ENCODE data around the gene CKS1B.

CKS1B gene

DNA sequence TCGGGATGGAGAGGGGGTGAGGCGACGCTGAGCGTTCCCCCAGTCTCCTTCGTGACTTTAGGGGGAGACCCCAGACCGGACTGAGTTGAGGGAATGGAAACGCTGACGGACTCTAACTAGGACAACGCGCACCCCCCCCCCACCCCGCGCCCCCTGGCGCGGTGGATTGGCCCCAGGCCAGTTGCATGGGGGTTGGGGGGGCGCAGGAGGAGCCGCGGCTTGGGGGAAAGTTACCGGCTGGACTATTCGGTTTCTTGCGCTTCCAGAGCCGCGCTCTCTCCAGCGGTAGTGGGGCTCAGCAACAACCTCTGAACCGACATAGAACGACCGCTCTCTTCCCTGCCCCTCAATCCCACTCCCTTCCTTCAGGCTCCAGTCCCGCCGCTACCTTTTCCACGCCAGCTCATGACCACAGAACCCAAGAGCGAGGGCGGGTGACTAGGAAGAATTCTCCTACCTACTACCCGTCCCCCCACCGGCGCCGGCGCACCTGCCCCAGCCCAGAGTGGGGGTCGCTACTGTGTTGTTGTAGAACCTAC is 28.8 kb downstream of the CKS1B start:
- peak; percentile 25 for DNase-seq

DNA sequence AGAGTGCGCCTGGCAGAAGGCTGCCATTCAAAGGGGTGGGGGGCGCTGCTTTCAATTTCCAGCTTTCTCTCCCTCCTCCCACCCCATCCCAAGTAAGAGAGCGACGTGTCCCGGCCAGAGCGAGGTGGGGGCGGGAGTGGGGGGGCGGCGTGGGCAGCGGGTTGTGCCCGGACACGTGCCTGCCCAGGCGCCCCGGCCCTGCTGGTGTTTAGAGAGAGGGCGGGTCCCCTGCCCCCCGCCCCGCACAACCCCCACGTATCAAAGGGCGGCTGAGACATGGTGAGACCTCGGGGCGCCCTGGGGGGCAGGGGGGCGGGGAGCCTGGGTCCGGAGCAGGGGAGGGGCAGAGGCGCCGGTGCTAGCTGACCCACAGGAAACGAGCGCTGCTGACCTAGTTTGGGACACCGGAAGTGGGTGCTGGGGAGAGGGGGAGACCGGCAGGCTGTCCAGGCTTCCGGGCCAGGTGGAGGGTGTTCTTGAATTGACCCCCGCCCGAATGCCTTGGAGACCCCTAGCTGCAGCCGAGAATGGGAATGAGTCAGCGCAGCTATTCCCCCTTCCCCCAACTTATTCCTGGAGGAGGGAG is 29.4 kb downstream of the CKS1B start:
- no peak for DNase-seq

DNA sequence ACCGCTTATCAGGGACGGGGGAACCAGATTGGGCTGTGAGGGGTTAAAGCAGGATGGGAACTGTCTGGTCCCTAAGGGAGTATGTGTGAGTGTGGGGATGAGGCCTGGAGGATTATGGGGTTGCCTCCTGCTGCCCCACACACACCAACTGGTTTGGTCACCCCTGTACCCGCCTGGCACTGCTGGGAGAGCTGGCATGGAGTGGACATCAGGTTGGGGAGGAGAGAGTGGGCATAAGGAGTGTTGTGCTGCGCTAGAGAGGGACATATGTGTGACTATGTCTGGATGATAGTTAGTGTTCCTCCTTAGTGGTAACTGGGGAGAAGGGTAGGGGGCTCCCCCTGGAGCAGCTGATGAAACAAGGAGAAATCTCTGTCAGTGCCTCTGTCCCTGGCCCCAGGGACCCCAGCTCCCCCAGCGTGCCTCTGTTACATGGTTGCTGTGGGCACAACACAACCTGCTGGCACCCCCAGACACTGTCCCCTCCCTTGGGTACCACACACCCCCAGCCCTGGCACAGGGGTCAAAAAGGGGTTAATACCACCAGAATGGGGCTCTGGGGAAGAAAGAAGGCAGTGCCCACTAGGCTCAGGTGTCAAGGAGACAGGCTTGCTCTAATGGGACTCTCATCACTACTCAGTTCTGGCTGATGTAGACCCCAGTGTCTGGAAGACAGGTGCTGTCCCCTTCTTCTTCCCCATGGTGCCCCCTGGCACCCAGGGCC is 30.0 kb downstream of the CKS1B start:
- no peak for DNase-seq

DNA sequence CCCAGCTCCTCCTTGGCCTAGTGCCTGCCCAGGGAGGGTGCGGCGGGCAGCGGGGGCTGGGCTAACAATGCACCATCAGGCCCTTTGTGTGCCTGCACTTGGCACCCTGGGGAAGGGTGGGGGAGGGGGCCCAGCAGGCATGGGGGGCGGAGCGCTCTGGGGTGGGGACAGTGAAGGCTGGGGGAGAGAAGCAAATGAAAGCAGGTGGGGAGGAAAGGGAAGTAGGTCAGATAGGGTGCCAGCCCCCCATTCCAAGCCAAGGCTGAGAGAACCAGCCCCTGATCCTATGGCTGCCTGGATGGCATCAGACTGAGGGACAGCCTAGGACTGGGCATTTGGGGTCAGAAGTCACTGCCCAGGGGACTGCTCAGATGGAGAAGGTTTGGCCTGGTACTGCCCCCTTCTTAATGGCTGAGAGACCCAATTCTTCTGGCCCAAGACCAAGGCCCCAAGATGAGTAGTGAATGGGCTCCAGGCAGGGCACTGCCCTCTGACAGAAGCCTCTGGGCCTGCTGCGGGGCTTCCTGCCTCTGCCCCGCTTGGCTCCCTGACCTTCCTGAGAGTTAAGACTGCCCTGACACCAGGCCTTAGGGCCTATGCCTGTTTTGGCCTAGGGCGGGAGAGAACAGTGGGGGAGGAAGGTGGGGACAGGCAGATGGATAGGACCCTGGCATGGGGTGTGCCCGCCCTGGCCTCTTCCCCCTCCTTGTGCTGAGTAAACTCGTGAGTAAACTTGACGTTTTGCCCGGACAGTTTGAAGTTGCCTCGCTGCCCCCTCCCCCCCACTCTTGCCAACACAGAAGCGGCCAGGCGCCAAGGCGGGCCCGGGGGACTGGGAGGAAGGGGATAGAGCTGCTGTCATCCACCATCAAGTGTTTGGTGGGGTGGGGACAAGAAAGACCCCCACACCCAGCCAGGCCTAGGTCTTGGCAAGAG is 30.9 kb downstream of the CKS1B start:
- no peak for DNase-seq

DNA sequence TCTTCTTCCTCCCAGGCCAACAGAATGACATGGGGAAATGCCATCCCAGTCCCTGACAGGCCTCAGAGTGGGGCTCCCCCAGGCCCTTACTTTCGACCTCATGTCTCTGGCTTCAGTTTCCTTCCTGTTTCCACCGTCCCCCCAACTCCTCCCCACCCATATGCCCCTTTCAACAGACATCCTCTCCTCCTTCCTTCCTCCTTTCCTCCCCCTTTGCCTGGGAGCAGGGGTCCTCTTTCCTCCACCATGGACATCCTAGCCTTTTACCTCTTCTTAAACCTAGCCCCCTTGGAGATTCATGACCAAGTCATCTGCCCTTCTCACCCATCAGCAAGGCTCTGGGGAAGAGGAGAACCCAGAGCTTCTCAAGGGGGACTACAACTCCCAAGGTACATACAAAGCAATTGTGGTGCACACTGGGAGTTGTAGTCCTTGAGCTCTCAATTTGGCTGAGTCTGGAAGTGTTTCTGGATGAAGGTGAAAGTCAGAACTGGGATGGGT is 32.2 kb downstream of the CKS1B start:
- peak; percentile 13 for DNase-seq

DNA sequence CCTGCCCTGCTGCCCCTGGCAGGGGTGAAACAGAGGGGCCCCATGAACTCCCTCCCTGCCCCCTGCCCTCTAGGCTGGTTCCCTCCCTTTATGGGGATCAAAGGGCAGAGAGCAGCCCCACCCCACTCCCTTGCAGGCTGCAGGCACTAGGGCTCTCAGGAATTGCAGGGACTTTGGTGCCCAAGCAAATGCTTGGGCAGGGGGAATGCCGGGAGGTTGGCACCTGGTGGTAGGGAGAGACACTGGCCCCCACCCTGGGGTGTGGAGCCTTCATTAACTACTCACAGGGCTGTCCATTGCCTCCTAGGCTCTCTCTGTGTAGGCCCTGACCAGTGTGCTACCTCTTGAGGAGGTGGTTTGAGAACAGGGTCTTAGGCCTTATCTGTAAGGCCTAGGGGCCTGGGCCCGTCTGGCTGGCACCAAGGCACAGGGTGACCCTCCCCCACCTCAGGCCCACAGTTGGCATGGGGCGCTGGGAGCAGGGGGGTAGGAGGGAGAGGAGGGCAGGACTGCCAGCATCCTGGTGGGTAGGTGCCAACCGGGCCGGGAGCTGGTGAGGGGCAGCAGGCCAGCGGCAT is 32.9 kb downstream of the CKS1B start:
- no peak for DNase-seq

DNA sequence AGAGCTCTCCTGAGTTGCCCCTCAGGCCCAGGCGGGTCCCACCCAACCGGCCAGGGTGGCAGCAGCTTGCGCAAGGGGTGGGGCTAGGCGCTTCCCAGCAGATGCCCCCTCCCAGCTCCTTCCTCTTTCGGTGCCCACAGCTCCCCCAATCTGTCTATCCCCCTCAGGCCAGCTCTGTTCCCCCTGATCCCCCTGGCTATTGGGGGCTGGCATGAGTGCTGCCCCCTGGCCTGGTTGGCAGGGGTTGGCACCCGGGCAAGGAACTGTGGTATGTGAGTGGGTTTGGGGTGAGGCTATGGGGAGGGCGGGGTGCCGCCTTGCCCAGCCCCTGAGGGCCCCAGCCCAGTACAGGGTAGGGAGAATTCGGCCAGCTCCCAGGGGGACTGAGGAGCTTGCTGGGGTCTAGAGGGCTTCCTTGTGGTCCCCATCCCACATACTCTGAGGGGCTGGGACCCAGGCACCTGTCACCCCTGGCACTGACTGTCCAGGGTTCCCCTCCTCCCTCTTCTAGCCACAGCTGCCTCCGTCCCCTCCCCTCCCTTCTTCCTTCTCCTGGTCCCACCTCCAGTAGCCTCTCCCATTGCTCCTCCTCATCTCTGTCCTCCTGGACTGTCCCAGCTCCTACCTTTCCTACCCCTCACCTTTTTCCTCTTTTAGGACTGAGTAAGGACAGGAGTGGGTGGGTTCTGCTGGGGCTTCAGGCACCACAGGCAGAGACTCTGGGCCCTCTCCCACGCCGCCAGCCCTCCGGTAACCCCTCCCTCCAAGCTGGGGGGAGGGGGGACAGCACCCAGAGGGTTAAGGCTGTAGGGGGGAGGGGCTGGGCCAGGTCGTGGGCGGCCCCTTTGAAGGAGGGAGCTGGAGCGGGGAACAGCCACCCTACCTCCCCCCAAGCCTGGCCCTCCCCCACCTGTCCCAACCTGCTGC is 33.8 kb downstream of the CKS1B start:
- DNase-seq = no peak

DNA sequence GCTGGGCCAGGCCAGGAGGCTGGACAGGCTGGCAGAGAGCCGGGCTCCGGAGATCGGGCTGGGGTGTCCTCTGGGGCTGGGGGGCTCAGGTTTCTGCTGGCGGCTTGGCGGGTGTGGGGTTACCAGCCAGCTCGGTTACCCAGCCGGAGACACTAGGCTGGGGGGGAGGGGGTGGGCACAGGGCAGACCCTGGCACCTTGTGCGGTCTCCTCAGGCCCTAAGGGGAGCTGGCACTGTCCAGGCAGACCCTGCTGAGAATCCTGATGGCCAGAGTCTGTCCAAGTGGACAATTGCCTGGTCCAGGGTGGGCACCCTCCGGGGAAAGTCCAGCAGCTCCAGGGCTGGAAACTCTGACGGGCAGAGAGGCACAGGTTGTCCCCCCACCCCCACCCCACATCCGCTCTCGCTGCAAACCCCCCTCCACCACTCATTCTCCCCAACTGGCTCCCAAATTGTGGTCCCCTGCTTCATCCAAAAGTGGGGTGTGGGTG is 34.8 kb downstream of the CKS1B start:
- DNase-seq = no peak

DNA sequence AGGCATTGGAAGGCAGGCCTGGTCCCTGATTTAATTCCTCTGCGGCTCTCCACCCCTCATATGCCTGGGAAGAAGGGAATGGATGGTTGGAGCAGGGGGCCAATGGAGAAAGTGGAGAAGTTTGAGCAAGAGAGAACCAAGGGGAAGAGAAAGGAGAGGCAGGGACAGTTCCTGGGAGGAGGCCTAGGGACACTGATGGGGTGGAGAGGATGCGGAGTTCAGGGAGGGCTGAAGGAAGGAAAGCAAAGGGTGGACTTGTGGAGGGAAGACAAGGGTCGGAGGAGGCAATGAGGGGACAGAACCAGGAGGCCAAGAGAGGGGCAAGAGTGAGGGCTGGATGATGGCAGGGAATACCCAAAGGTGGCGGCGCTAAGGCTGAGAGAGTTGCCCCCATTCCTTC is 35.3 kb downstream of the CKS1B start:
- no peak for DNase-seq

DNA sequence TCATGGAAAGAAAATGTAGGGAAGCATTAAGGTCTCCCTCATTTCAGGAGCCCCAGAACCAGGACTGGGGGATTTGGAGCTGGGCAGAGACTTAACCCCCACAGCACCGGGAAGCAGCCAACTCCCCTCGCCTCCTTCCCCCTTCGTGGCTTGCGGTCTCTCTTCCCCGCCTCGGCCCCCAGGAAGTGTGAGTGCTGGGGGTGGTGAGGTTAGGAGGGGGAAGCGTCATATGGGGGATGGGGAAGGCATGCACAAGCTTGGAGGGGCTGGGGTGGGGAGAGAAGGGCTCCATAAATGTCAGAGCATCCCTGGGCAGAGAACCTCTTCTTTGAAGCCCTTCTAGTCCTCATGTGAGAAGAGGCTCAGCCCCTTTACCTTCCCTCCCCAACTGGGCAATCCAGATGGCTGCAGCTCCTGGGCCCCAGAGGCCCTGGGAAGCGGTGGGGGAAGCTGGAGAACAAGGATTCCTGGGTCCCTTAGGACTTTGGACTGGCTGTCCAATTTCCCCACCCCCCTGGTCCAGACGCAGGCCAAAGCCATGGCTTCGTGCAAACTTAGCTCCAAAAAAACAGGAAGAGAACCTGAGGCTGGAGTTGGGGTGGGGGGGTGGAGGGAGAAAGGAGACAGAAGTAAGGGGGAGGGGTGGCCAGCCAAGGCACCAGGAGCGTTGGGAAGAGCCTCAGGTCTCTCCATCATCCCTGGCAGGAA is 35.9 kb downstream of the CKS1B start:
- DNase-seq = no peak

DNA sequence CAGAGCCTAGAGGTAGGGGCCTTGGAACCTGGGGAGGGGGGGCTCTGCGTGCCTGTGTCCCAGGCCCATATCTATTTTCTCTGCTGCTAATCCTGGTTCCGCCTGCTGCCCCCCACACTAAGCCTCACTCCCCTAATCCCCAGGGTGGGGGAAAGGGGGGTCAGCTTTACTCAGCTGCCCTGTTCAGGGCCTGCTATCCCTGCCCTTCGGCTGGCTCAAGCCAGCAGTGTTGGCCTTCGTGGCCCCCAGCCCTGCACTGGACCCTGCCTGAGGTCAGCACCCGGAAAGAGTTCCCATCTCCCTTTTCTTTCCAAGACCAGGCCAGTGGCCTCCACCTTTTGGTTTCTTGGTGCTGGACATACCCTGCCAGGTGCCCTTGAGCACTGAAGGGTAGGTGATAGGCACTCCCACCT is 36.5 kb downstream of the CKS1B start:
- DNase-seq = no peak

DNA sequence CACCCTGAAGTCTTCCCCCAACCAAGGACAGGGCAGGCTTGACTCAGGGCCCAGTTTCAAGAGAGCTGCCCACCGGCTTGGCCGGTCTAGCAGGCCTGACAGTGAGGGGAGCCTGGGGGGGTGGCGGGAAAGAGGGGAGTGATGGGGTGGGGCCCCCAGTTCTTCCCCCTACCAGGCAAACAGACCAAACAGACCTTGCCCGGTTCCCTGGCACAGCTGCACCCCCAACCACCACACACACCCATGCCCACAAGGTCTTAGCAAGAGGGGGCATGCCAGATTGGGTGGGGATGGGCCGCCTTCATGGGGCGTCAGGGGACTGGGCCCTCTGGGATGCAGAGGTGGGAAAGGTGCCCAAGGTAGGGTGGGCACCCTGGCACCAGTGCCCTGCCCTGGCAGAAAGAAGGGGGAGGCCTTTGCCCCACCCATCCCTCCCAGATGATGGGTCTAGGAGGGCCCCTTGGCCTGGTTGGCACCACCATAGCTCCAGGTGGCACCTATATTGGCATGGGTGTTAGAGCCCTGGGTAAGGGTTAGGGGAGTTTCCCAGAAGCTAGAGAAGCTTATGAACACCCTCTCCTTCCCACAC is 37.0 kb downstream of the CKS1B start:
- DNase-seq = no peak

DNA sequence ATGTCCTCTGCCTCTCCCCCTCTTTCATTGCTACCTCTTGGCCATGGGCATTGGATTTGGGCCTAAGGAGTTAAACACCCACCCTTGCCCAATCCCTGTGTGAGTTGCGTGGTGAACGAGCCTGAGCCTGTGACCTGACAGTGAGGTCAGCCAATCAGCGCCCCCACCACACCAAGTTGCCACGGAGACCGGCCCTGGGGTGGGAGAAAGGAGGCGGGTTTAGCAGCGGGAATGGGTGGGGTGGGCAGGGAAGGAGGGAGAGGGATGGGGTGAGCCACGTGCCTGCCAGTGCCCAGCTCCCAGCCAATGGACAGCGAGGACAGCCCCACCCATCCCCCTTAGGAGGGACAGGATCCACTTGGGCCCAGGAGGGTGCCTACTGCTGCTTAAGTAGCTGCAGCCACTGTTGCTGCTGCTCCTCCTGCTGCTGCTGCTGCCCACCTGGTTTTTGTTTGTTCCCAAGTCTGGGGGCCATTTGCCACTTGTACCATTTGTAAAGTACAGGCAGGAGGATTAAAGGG is 37.6 kb downstream of the CKS1B start:
- peak; percentile 73 for DNase-seq

DNA sequence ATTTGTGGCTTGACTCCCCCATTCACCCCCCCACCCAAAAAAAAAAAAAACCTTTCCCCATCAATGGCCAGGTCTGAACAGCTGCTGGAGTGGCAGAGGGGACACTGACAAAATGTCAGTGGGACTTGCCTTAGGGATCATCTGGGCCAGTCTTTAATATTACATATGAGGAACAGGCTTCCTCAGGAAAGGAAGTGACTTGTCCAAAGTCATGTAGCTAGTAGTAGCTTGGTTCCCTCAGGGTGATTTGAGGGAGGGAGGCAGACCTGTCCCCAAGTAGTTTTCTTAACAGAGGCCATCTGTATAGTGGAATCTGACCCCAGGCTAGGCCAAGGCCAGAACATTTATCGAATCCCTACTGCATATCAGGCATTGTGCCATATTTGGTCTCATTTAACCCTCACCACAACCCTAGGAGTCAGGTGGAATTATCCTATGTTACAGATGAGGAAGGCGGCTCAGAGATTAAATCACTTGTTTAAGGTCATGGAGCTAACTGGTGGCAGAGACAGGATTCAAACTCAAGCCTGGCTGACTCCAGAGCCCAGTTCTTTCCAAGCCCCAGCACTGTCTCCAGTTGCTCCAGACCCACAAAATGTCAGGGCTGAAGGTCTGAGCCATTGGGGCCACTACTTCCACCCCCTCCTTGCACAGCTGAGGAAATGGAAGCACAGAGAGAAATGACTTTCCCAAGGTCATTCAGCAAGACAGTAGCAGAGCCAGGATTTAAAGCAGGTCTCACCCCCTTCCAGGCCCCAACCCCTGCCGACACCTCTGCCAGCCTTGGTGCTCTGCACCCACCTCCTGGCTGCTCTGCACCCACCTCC is 38.5 kb downstream of the CKS1B start:
- no peak for DNase-seq

DNA sequence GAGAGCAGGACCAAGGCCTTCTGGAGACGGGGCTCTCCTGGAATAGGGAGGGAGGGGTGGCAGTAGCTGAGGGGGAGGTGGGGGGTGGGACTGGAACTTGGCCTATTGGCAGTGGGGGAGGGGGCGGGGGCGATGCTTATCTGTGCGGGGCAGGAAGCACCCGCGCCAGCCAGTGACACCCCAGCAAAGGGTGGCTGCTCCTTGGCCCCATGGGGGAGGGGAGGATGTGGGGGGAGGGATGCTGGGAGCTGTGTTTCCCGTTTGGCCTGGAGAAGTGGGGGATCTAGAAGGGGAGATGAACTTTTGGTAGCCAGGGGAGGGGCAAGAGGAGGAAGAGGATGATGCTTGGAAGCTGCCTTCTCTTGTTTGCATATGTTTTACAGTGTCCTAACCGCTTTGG is 39.2 kb downstream of the CKS1B start:
- no peak for DNase-seq

DNA sequence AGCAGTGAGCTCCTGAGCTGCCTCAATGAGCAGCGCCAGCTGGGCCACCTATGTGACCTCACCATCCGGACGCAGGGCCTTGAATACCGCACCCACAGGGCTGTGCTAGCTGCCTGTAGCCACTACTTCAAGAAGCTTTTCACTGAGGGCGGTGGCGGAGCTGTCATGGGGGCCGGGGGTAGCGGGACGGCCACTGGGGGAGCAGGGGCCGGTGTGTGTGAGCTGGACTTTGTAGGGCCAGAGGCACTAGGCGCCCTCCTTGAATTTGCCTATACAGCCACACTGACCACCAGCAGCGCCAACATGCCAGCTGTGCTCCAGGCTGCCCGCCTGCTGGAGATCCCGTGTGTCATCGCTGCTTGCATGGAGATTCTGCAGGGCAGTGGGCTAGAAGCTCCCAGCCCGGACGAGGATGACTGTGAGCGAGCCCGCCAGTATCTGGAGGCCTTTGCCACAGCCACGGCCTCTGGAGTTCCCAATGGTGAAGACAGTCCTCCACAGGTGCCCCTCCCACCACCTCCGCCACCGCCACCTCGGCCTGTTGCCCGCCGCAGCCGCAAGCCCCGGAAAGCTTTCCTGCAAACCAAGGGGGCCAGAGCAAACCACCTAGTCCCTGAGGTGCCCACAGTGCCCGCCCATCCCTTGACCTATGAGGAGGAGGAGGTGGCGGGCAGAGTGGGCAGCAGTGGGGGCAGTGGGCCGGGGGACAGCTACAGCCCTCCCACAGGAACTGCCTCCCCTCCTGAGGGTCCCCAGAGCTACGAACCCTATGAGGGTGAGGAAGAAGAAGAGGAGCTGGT is 40.4 kb downstream of the CKS1B start:
- no peak for DNase-seq

DNA sequence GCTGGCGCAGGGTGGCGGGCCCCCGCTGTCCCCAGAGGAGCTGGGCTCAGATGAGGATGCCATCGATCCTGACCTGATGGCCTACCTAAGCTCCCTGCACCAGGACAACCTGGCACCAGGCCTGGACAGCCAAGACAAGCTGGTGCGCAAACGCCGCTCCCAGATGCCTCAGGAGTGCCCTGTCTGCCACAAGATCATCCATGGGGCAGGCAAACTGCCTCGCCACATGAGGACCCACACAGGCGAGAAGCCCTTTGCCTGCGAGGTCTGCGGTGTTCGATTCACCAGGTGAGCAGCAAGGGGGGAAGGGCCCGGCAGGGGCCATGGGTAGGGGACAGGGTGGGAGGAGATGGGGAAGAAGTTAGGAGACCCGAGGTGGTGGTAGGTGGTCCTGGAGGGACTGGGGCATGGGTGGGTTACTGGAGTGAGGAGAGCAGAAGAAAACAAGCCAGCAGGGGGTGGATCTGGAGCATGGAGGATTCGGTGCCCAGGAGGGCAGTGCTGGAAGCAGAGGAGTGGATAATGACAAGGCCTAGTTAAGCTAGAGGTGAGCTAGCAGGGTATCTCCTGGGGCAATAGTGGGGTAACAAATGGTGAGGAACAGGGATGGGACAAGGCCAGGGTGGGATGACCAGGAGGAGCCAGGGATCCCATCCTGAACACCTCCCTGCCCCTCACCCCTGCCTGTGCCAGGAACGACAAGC is 41.2 kb downstream of the CKS1B start:
- no peak for DNase-seq

All from NCI-H1092 (cell line).